GM23248 (cell line): ENCODE results near the gene ADRB2. TPM values are rescaled to one million over a fixed set of nuclear protein-coding genes. Genes with fewer than 3 reads are reported as not detected.

Source experiments
- DNase-seq: peaks from one replicate; pipeline ENCODE4 v3.0.0-alpha.2; 2015
- H2AFZ ChIP-seq: fragments of 200-600 bp; sonication (generic); 2 replicates; pipeline ENCODE4 v1.6.1; 2016; ENCODE audit warnings: antibody characterized with exemption
- H3F3A ChIP-seq: fragments of 200-600 bp; sonication (generic); 2 replicates; pipeline ENCODE4 v1.6.1; 2016; ENCODE audit warnings: mild to moderate bottlenecking, antibody characterized with exemption, mixed run types; ENCODE audit not compliant: insufficient read depth
- H3K27ac ChIP-seq: fragments of 200-600 bp; sonication (generic); 2 replicates; pipeline ENCODE4 v1.5.1; 2016; ENCODE audit warnings: mild to moderate bottlenecking
- H3K27me3 ChIP-seq: fragments of 200-600 bp; sonication (generic); replicated peaks from 2 replicates; pipeline ENCODE4 v1.6.1; 2016; ENCODE audit warnings: mild to moderate bottlenecking; ENCODE audit not compliant: insufficient read depth
- H3K36me3 ChIP-seq: fragments of 200-600 bp; sonication (generic); 2 replicates; pipeline ENCODE4 v1.6.1; 2016; ENCODE audit warnings: low read depth, mild to moderate bottlenecking
- H3K4me1 ChIP-seq: fragments of 200-600 bp; sonication (generic); 2 replicates; pipeline ENCODE4 v1.6.1; 2016; ENCODE audit warnings: mild to moderate bottlenecking; ENCODE audit not compliant: insufficient read depth
- H3K4me2 ChIP-seq: fragments of 200-600 bp; sonication (generic); one replicate; pipeline ENCODE4 v1.6.1; 2016; ENCODE audit warnings: mild to moderate bottlenecking; ENCODE audit not compliant: unreplicated experiment
- H3K4me3 ChIP-seq: fragments of 200-600 bp; sonication (generic); 2 replicates; pipeline ENCODE4 v1.5.1; 2016; ENCODE audit warnings: mild to moderate bottlenecking
- H3K79me2 ChIP-seq: fragments of 200-600 bp; sonication (generic); 2 replicates; pipeline ENCODE4 v1.6.1; 2016; ENCODE audit warnings: mild to moderate bottlenecking; ENCODE audit not compliant: insufficient read depth
- H3K9ac ChIP-seq: fragments of 200-600 bp; sonication (generic); 2 replicates; pipeline ENCODE4 v1.6.1; 2016; ENCODE audit warnings: mild to moderate bottlenecking
- H3K9me2 ChIP-seq: fragments of 200-600 bp; sonication (generic); 2 replicates; pipeline ENCODE4 v1.6.1; 2016; ENCODE audit warnings: mixed run types, mild to moderate bottlenecking, moderate library complexity; ENCODE audit not compliant: insufficient read depth
- H3K9me3 ChIP-seq: fragments of 200-600 bp; sonication (generic); one replicate; pipeline ENCODE4 v1.6.1; 2017; ENCODE audit warnings: low read depth
- H4K20me1 ChIP-seq: fragments of 200-600 bp; sonication (generic); 2 replicates; pipeline ENCODE4 v1.6.0; 2016; ENCODE audit not compliant: insufficient read depth
- EZH2 ChIP-seq: fragments of 200-600 bp; sonication (generic); IDR thresholded peaks from 2 replicates; pipeline ENCODE4 v1.6.1; 2018; ENCODE audit warnings: antibody characterized with exemption, mild to moderate bottlenecking; ENCODE audit not compliant: insufficient read depth, poor library complexity, severe bottlenecking
- EZH2phosphoT487 ChIP-seq: fragments of 200-600 bp; sonication (generic); IDR thresholded peaks from 2 replicates; pipeline ENCODE4 v1.6.1; 2018; ENCODE audit warnings: antibody characterized with exemption, moderate library complexity, mild to moderate bottlenecking, low read depth; ENCODE audit not compliant: insufficient read depth
- WGBS, 2 experiments: methylation state at CpG; one replicate each; pipeline ENCODE4 v1.1.6; 2015 to 2017; ENCODE audit warnings: low lambda C conversion rate in 2 of 2, low coverage in 1 of 2; ENCODE audit errors: missing lambda C conversion rate in 2 of 2; 5-methylcytosine and 5-hydroxymethylcytosine counted together
- in situ Hi-C: fragments of 300-500 bp; cut with MboI; formaldehyde crosslinking; loops from 2 replicates; pipeline ENCODE4 v1.15.0; 2020
- polyA plus RNA-seq: library from polyadenylated mRNA; unstranded; fragments of >200 nt; fragmentation: Nextera tagmentation; extraction: Ambion mirVana; gene quantifications from 2 replicates; pipeline ENCODE4 v1.2.1, GENCODE V29; 2016
- total RNA-seq: library from RNA; depleted of rRNA; stranded (reverse); fragments of >200 nt; shearing (Covaris generic); gene quantifications from 2 replicates; pipeline ENCODE4 v1.2.3, GENCODE V29; 2014

Gene ADRB2
- total and polyA plus RNA-seq, 2 experiments from 2014 or later, result 0.19 to 0.65 TPM

DNA sequence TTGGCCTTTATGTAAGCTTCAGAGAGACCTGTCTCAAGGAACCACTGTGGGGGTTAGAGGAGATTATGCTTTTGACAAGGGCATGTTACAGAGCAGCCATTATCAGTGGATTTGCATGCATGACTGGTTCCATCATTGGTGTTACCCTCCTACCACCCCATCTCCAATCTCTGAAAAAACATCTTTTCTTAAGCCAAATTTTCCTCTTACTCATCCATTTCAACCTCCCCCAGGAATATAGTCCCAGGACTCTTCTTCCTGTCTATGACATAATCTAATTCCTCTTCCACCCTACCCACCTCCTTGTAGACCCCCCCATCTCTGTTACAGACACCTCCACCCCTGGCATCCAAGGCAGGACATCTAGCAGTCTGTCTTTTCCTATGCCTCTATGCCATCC is 33.1 kb upstream of the ADRB2 start:
- Histone ChIP-seq H2AFZ (no peak overlapping the region), H3K4me3 (no peak overlapping the region), H3K9me2 (no peaks in the 10 kb centered on the region), H4K20me1 (no peaks in the 10 kb centered on the region), H3K4me2 (no peak overlapping the region), H3K9ac (no peak overlapping the region), H3K27me3 (no peaks in the 10 kb centered on the region), H3K79me2 (no peaks in the 10 kb centered on the region), H3K4me1 (peaks cover 21% of the 10 kb centered on the region; the same call in 1 of the 2 replicates), H3K27ac (no peak overlapping the region), H3K9me3 (no peaks in the 10 kb centered on the region), H3K36me3 (no peaks in the 10 kb centered on the region), H3F3A (no peaks in the 10 kb centered on the region; the same call in 1 of the 2 replicates)
- TF ChIP-seq EZH2 (no peak), EZH2phosphoT487 (no peak)
- in situ Hi-C loops, result no loop called here
- no peak for DNase-seq

DNA sequence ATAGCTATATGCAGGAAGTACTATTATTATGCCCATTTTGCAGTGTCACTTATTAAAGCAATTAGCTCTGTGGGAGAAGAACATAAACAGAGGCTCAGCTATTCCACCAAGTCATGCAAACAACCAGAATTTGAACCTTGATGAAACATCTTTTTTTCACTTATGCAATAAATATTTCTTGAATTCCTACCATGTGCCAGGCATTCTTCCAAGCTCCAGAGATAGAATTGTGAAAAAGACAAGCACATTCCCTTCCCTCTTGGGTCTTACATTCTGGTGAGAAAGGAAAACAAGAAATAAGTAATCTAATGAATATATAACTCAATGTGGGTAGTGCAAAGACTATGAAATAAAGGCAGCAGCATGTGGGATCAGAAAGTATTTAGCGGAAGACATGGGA is 32.1 kb upstream of the ADRB2 start:
- Histone ChIP-seq H3K9me3 (no peaks in the 10 kb centered on the region), H4K20me1 (no peaks in the 10 kb centered on the region), H3K4me1 (peaks cover 21% of the 10 kb centered on the region; the same call in 1 of the 2 replicates), H3K4me2 (no peak overlapping the region), H3K27ac (no peak overlapping the region), H3K79me2 (no peaks in the 10 kb centered on the region), H3K9ac (no peak overlapping the region), H3K36me3 (no peaks in the 10 kb centered on the region), H2AFZ (no peak overlapping the region), H3K27me3 (no peaks in the 10 kb centered on the region), H3K4me3 (no peak overlapping the region), H3K9me2 (no peaks in the 10 kb centered on the region), H3F3A (no peaks in the 10 kb centered on the region; the same call in 1 of the 2 replicates)
- 95 to 100% methylated on average over 1 of the region's 1 CpG for WGBS, 2 experiments
- no peak for DNase-seq
- TF ChIP-seq EZH2phosphoT487, result no peak
- TF ChIP-seq EZH2, result no peak
- in situ Hi-C loops, result no loop called here

DNA sequence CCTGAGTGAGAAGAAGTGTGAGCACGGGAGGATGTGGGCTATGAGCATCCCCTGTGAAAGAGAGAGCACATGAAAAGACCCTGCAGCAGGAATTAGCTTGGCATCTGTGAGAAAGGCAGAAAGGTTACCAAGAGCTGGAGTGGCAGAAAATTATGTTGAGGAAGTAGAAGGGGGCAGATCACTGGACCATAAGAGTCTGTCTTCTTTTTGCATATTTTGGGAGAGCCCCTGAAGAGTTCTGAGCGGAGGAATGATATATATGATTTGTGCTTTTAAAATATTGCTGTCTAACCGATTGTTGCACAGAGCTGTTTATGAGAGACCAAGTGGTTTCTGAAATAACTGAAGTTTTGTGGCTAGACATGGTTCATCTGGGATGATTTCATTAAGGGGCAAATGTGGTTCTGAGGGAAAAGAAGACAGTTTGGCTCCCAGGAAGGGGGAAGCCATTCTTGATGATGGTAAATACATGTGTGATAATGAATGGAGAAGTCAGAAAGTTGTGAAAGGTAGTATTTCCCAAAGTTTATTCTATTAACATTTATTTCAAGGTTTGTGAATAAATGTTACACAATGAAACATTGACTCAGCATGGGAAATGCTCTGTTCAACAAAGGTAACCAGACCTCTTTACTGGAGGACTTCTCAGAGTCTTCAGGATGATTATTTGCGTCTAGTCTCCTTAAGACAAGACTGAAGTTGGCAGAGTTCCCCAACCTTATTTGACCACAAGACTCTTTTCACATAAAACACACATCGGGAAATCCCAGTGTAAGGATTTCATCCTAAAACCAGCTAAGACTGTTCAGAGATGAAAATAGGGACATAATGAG is 31.5 kb upstream of the ADRB2 start:
- no peak for DNase-seq
- Histone ChIP-seq H3K9ac (no peak overlapping the region), H4K20me1 (no peaks in the 10 kb centered on the region), H3K9me3 (no peaks in the 10 kb centered on the region), H3K79me2 (no peaks in the 10 kb centered on the region), H3K36me3 (no peaks in the 10 kb centered on the region), H3F3A (no peaks in the 10 kb centered on the region; the same call in 1 of the 2 replicates), H2AFZ (no peak overlapping the region), H3K27me3 (no peaks in the 10 kb centered on the region), H3K4me3 (no peak overlapping the region), H3K4me2 (no peak overlapping the region), H3K4me1 (peaks cover 21% of the 10 kb centered on the region; the same call in 1 of the 2 replicates), H3K27ac (no peak overlapping the region), H3K9me2 (no peaks in the 10 kb centered on the region)
- no peak for TF ChIP-seq EZH2
- no peak for TF ChIP-seq EZH2phosphoT487
- WGBS, 2 experiments, result 93% methylated on average over 5 of the region's 5 CpGs
- in situ Hi-C loops, result no loop called here

- Histone ChIP-seq H3K9me3 (no peaks in the 10 kb centered on the region), H2AFZ (no peak overlapping the region), H3K79me2 (no peaks in the 10 kb centered on the region), H4K20me1 (no peaks in the 10 kb centered on the region), H3F3A (no peaks in the 10 kb centered on the region; the same call in 1 of the 2 replicates), H3K27me3 (no peaks in the 10 kb centered on the region), H3K4me1 (peaks cover 14% of the 10 kb centered on the region; the same call in 1 of the 2 replicates), H3K36me3 (no peaks in the 10 kb centered on the region), H3K9ac (no peak overlapping the region), H3K4me2 (no peak overlapping the region), H3K9me2 (no peaks in the 10 kb centered on the region), H3K4me3 (no peak overlapping the region), H3K27ac (no peak overlapping the region)
- 94% methylated on average over 1 of the region's 1 CpG for WGBS, 2 experiments
- DNase-seq, result peak; percentile 18
- TF ChIP-seq EZH2 (no peak), EZH2phosphoT487 (no peak)
- in situ Hi-C loops, result no loop called here
Observed at GRCh38 chr5:148796936-148797335, 29.5 kb upstream of the ADRB2 start.
